ENCODE measurements around the gene CHIA.

DNA sequence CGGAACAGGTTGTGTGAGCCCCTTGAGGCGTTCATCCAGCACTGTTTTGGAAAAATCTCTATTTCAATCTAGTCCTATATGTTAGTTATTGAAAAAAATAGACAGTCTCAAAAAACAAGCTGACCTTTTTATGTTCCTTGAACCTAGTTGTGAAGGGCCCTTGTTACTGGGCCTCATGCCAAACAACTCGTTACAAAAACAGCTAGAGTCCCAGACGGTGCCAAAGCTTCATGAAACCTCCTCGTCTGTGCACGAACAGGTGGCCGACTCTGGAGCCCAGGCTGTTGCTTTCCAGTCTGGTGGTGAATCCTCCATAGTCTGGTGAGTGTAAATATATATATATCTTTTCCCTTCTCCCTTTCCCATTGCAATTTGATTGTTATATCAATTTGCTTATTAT, at the start of gene CHIA:
- TF ChIP-seq, protein P1, sequence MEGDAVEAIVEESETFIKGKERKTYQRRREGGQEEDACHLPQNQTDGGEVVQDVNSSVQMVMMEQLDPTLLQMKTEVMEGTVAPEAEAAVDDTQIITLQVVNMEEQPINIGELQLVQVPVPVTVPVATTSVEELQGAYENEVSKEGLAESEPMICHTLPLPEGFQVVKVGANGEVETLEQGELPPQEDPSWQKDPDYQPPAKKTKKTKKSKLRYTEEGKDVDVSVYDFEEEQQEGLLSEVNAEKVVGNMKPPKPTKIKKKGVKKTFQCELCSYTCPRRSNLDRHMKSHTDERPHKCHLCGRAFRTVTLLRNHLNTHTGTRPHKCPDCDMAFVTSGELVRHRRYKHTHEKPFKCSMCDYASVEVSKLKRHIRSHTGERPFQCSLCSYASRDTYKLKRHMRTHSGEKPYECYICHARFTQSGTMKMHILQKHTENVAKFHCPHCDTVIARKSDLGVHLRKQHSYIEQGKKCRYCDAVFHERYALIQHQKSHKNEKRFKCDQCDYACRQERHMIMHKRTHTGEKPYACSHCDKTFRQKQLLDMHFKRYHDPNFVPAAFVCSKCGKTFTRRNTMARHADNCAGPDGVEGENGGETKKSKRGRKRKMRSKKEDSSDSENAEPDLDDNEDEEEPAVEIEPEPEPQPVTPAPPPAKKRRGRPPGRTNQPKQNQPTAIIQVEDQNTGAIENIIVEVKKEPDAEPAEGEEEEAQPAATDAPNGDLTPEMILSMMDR (conservative IDR thresholded peaks at IDR 0.05 in 1 of 2, IDR thresholded peaks at IDR 0.05 in 1 of 2; ENCODE audit: low read depth in 1 of 2, low read length in 2 of 2): no peak
- no peak for TF ChIP-seq EZH2 (IDR thresholded peaks at IDR 0.05; ENCODE audit: low read length, missing control alignments)

Data from fibroblast of lung (primary cell).